ENCODE data around the gene ADRA1B.

Gene ADRA1B

DNA sequence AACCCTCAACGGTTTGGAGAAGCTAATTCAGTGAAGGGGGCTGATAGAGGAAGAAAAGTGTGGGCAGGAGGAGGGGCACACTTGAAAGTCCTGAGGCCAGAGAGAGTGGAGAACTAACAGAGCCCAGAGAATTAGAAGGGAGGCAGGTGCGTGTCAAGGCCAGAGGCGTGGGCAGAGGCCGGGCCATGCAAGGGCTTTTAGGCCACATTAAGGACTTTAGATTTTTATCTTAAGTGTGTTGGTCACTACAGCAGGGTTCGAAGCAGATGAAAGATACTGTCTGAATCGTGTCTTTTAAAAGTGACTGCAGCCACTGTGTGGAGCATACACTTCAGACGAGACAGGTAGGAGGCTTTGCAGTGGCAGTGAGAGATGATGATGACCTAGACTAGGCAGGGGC is 6.7 kb downstream of the ADRA1B start:
- no peak for DNase-seq (ENCODE audit: low read depth in 2 of 2, low spot score in 1 of 2)

DNA sequence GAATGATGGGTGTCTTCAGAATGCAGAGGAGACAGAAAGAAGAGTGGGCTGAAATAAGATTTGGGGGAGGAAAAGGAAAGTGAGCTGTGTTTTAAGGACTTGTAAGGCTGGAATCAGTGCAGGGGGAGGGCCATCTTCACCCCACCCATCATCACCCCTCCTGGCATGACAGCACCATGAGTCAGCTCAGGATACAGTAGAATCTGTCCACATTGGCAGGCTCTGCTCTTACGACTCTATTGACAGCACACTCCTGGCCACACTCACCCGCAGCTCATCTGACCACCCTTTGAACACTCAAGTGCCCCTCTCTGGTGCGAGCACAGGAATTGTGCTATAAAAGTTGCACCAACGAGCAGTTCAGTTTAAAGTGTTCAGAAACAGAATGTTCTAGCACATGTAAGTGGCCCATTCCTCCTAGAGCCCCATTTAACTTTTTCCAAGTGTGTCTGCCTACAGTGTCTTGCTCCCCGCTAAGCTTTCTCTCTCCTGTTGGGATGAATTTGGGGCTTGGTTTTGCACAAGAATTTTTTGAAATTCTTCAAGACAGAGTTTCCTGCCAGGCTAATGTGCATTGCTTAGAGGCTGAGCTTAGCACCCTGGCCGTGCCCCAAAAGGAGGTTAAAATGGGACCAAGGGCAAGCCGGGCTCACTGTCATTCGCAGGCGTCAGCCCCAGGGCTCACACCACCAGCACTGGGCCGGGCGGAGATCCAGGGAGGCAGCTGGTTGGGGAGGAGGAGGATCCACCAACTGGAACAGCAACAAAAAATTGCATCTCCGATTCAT is 12.0 kb downstream of the ADRA1B start:
- no peak for DNase-seq (ENCODE audit: low read depth in 2 of 2, low spot score in 1 of 2)

GRCh38 chr5:159929176-159929575 is 12.9 kb downstream of the ADRA1B start:
- no peak for DNase-seq (ENCODE audit: low read depth in 2 of 2, low spot score in 1 of 2)

- no peak for DNase-seq (ENCODE audit: low read depth in 2 of 2, low spot score in 1 of 2)
These were observed 17.5 kb downstream of the ADRA1B start for GRCh38 chr5:159933531-159934485.

GRCh38 chr5:159935946-159936345 is 19.7 kb downstream of the ADRA1B start:
- DNase-seq (ENCODE audit: low read depth in 2 of 2, low spot score in 1 of 2), result no peak

DNA sequence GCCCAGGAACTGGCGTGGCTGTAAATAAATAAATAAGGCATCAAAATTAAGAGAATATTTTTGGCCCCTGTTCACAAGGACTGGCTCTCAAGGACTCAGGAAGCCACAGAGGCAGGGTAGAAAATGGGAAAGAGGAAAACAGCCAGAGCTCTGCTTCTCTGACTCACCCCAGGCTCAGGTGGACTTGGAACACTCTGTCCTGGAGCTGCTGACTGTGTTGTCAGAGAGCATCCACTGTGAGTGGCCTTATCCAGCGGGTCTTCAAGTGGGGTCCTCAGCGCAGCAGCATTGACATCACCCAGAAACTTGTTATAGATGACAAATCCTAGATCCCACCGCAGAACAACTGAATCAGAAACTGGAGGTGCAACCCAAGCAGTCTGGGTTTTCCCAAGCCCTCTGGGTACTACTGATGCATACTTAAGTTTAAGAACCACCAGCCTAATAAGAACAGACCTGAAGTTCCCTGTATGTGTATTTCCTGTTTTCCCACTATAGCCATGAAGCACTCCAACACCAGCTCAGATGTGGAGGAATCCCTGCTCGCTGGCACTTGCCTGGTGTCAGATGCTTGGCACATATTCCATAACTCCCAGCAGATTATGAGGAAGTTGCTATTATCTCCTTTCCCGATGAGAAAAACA is 20.5 kb downstream of the ADRA1B start:
- no peak for DNase-seq (ENCODE audit: low read depth in 2 of 2, low spot score in 1 of 2)

DNA sequence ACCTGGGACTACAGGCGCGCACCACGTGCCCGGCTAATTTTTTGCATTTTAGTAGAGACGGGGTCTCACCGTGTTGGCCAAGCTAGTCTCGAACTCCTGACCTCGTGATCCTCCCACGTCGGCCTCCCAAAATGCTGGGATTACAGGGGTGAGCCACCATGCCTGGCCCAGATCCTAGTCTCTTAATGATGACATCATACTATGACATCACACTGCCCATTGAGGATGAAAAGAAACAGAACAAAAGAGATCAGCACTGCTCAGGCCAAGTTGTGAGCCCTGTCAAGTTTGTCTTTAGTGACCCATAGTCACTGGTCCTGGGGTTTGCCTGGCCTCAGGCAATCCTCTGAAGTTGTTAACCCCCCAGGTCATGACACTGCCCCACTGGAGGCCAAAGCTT is 21.3 kb downstream of the ADRA1B start:
- DNase-seq (ENCODE audit: low read depth in 2 of 2, low spot score in 1 of 2), result no peak

DNA sequence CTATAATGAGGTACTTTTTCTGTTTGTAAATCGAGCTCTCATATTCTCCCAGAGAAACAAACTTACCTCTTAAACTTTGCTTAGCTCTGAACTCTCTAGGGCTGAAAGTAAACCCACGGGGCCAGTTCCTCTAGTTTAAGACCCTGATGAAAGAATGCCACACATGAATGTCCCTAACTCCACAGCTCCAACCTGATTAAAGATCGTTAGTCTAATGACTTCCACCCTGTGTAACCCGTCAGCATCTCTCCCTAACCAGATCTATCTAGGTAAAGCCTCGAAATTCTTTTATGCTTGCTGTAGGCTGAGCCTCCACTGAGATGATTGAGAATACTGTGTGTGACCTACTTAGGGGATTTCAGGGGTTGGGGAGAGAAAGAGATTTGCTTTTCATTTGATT is 27.0 kb downstream of the ADRA1B start:
- no peak for DNase-seq (ENCODE audit: low read depth in 2 of 2, low spot score in 1 of 2)

GRCh38 chr5:159944056-159944600 is 27.8 kb downstream of the ADRA1B start:
- DNase-seq (ENCODE audit: low read depth in 2 of 2, low spot score in 1 of 2), result no peak

GRCh38 chr5:159945359-159945758 is 29.1 kb downstream of the ADRA1B start:
- DNase-seq (ENCODE audit: low read depth in 2 of 2, low spot score in 1 of 2), result no peak

DNA sequence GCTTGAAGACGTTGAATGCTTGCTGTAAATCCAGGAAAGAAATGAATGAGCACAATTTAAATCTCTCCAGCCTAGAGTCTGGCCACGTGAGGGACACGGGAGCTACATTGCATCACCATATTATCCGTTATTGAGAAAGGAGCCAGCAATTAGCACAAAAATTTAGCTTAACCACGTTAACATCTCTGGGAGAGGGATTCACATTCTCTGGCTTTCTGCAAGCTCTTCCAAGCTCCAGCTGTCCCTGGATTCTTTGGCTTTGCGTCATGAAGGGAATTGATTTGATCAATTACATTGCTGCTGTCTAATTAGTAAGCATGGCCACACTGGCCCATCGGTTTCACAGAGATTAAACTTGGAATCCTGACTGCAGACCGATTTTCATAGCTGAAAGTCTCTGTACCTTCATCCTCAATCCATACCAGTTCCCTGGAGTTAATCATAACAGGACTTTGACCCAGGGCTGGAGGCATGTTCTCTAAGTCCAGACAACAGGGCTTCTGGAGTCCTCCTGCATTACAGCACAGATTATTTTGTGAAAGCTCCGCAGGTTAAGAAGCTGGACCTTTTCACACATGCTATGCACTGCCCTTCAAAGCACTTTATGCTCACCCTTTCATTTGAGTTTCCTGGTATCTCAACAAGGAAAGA is 31.6 kb downstream of the ADRA1B start:
- DNase-seq (ENCODE audit: low read depth in 2 of 2, low spot score in 1 of 2), result no peak

DNA sequence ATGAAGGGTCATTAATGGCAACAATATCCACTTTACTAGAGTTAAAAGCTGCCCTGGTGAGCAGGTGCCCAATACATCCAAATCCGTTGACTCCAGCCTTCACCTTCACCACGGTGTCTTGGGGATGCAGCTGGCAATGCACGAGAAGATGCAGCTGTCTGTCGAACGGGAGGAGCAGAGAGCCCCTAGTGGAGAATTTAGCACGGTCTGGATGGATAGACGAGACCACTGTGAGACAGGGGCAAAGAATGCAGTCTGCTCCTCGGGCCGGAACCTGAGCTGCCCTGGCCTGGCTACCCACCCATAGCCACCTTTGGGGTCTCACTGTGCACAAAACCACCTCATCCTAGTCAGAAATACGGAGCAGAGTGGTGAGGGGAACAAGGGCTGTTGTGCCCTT is 35.1 kb downstream of the ADRA1B start:
- DNase-seq (ENCODE audit: low read depth in 2 of 2, low spot score in 1 of 2), result no peak

- no peak for DNase-seq (ENCODE audit: low read depth in 2 of 2, low spot score in 1 of 2)
These were observed 35.6 kb downstream of the ADRA1B start for GRCh38 chr5:159951834-159952233.

GRCh38 chr5:159953609-159954008 is 37.3 kb downstream of the ADRA1B start:
- no peak for DNase-seq (ENCODE audit: low read depth in 2 of 2, low spot score in 1 of 2)

DNA sequence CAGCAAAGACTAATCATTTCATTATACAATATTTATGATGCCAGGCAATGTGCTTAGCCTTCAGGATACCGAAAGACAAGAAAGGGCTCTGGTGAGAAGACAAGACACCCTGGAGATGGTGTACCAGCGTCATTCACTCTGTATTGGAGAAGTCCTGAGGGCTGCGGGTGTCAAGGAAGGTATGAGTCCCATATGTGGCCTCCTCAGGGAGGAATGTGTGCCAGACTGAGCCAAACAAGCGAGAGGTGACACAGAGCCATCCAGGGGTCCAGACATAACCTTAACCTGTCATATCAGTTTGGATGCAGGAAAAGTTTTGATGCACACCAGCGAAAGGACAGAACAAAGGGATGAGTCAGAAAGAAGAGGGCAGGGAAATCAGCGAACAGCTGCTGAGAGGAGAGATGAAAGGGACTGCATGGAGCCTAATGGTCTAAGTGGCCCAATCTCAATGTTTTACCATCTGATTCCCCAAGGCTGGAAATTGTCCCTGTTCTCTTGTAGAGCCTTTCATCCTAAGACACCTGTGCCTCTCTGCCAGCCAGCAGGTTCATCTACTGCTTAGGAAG is 38.9 kb downstream of the ADRA1B start:
- no peak for DNase-seq (ENCODE audit: low read depth in 2 of 2, low spot score in 1 of 2)

- no peak for DNase-seq (ENCODE audit: low read depth in 2 of 2, low spot score in 1 of 2)
These were observed 39.8 kb downstream of the ADRA1B start for GRCh38 chr5:159956074-159956473.

DNA sequence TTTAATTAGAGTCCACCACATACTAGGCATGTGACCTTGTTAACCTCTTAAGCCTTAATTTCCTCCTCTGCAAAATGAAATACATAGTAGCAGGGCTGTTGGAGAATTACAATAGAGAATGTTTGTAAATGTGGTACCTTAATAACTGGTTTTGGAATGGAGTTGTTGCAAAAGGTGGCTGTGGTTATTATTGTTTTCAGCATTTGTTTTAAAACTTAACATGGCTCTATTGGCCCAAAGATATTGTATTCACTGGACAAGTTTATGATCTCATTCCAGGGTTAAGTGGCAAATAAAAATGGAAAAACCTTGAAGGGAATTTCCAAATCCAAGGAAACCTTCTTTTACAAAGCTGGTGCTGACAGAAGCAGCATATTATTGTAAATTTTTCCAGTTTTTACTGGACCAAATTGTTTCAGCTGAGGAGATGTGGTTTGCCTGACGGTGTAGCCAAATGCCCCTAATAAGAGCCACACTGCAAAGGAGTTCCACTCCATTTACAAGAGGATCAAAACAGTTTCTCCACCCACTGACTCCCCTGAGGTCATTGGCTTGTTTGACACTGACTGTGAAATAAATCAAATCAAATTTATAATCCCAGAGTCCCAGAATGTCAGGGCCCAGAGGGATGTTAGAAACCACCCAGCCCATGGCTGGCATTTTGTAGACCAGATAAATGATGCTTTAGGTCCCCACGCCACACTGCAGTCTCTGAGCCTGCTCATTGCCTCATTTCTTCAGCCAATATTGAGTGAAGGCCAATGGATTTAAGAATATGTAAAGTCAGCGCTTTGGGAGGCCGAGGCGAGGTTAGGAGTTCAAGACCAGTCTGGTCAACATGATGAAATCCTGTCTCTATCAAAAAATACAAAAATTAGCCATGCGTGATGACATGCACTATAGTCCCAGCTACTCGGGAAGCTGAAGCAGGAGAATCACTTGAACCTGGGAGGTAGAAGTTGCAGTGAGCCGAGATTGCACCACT is 45.2 kb downstream of the ADRA1B start:
- no peak for DNase-seq (ENCODE audit: low read depth in 2 of 2, low spot score in 1 of 2)

GRCh38 chr5:159962214-159962613 is 45.9 kb downstream of the ADRA1B start:
- DNase-seq (ENCODE audit: low read depth in 2 of 2, low spot score in 1 of 2), result no peak

- DNase-seq (ENCODE audit: low read depth in 2 of 2, low spot score in 1 of 2), result no peak
These were observed 47.7 kb downstream of the ADRA1B start for GRCh38 chr5:159963935-159964334.

Data from stimulated activated CD8-positive, alpha-beta memory T cell treated with anti-CD3 and anti-CD28 coated beads, Interleukin-4, amount 100 ng/mL, for 4 hours (primary cell).